ENCODE data around the gene OR5W2. TPM values are rescaled to one million over a fixed set of nuclear protein-coding genes. Genes with fewer than 3 reads are reported as not detected.

OR5W2 gene
- total and polyA plus RNA-seq, 4 donors, result not detected

- TF ChIP-seq TAF1 (conservative IDR thresholded peaks at IDR 0.05), result no peak
- no peak for TF ChIP-seq RXRA (IDR thresholded peaks at IDR 0.05)
- no peak for TF ChIP-seq JUND (IDR thresholded peaks at IDR 0.05)
- no peak for TF ChIP-seq FOXA2 (IDR thresholded peaks at IDR 0.05)
- TF ChIP-seq GABPA (IDR thresholded peaks at IDR 0.05 in 1 of 2, conservative IDR thresholded peaks at IDR 0.05 in 1 of 2), result no peak
- TF ChIP-seq NR2F2 (IDR thresholded peaks at IDR 0.05), result no peak
- TF ChIP-seq RAD21 (IDR thresholded peaks at IDR 0.05), result no peak
- TF ChIP-seq FOXA1 (IDR thresholded peaks at IDR 0.05), result no peak
- no peak for TF ChIP-seq HNF4G (IDR thresholded peaks at IDR 0.05)
- TF ChIP-seq MAX (IDR thresholded peaks at IDR 0.05), result no peak
- no peak for TF ChIP-seq SP1 (IDR thresholded peaks at IDR 0.05)
- no peak for TF ChIP-seq YY1 (IDR thresholded peaks at IDR 0.05)
- no peak for TF ChIP-seq EGR1 (IDR thresholded peaks at IDR 0.05; ENCODE audit: low read depth in 2 of 2)
- TF ChIP-seq, protein P1, sequence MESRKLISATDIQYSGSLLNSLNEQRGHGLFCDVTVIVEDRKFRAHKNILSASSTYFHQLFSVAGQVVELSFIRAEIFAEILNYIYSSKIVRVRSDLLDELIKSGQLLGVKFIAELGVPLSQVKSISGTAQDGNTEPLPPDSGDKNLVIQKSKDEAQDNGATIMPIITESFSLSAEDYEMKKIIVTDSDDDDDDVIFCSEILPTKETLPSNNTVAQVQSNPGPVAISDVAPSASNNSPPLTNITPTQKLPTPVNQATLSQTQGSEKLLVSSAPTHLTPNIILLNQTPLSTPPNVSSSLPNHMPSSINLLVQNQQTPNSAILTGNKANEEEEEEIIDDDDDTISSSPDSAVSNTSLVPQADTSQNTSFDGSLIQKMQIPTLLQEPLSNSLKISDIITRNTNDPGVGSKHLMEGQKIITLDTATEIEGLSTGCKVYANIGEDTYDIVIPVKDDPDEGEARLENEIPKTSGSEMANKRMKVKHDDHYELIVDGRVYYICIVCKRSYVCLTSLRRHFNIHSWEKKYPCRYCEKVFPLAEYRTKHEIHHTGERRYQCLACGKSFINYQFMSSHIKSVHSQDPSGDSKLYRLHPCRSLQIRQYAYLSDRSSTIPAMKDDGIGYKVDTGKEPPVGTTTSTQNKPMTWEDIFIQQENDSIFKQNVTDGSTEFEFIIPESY (IDR thresholded peaks at IDR 0.05), result no peak
- TF ChIP-seq HNF4A (conservative IDR thresholded peaks at IDR 0.05), result no peak
- TF ChIP-seq, protein P2, sequence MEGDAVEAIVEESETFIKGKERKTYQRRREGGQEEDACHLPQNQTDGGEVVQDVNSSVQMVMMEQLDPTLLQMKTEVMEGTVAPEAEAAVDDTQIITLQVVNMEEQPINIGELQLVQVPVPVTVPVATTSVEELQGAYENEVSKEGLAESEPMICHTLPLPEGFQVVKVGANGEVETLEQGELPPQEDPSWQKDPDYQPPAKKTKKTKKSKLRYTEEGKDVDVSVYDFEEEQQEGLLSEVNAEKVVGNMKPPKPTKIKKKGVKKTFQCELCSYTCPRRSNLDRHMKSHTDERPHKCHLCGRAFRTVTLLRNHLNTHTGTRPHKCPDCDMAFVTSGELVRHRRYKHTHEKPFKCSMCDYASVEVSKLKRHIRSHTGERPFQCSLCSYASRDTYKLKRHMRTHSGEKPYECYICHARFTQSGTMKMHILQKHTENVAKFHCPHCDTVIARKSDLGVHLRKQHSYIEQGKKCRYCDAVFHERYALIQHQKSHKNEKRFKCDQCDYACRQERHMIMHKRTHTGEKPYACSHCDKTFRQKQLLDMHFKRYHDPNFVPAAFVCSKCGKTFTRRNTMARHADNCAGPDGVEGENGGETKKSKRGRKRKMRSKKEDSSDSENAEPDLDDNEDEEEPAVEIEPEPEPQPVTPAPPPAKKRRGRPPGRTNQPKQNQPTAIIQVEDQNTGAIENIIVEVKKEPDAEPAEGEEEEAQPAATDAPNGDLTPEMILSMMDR (IDR thresholded peaks at IDR 0.05; ENCODE audit: low read depth, low read length, missing input control), result no peak
- TF ChIP-seq REST (IDR thresholded peaks at IDR 0.05), result no peak
- no peak for TF ChIP-seq ATF3 (IDR thresholded peaks at IDR 0.05)
- Histone ChIP-seq H3K4me1 (ENCODE audit: control insufficient read depth in 4 of 4, insufficient read depth in 4 of 4, low read length in 3 of 4) (no peaks in the 10 kb centered on the region), H3K9me3 (ENCODE audit: control insufficient read depth in 4 of 4, low read length in 3 of 4) (no peaks in the 10 kb centered on the region), H3K27ac (ENCODE audit: low read depth in 1 of 2, low read length in 2 of 2) (no peak overlapping the region), H3K36me3 (ENCODE audit: control insufficient read depth in 4 of 4, insufficient read depth in 3 of 4, low read depth in 1 of 4, low read length in 3 of 4) (no peaks in the 10 kb centered on the region), H3K9ac (ENCODE audit: low read depth in 1 of 2, low read length in 2 of 2) (no peak overlapping the region), H3K4me3 (ENCODE audit: low read depth in 1 of 3, low read length in 3 of 3) (no peak overlapping the region), H3K27me3 (ENCODE audit: control insufficient read depth in 4 of 4, insufficient read depth in 4 of 4, low read length in 3 of 4) (no peaks in the 10 kb centered on the region)
- WGBS, result 24% methylated on average over 2 of the region's 2 CpGs
- no peak for DNase-seq (ENCODE audit: low spot score)
Measured at GRCh38 chr11:55902308-55902707, 12.1 kb downstream of the OR5W2 start.

All from liver (tissue), 9 donors.